ENCODE results near the gene KRTAP12-1.

The KRTAP12-1 gene, protein sequence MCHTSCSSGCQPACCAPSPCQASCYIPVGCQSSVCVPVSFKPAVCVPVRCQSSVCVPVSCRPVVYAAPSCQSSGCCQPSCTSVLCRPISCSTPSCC

GRCh38 chr21:44681861-44682579 is at the start of gene KRTAP12-1:
Gene KRTAP12-1 (minus strand): TSS chr21:44682163. CDS start chr21:44682123, 40 bp downstream.
- DNase-seq (ENCODE audit: low spot score), result no peak

DNA sequence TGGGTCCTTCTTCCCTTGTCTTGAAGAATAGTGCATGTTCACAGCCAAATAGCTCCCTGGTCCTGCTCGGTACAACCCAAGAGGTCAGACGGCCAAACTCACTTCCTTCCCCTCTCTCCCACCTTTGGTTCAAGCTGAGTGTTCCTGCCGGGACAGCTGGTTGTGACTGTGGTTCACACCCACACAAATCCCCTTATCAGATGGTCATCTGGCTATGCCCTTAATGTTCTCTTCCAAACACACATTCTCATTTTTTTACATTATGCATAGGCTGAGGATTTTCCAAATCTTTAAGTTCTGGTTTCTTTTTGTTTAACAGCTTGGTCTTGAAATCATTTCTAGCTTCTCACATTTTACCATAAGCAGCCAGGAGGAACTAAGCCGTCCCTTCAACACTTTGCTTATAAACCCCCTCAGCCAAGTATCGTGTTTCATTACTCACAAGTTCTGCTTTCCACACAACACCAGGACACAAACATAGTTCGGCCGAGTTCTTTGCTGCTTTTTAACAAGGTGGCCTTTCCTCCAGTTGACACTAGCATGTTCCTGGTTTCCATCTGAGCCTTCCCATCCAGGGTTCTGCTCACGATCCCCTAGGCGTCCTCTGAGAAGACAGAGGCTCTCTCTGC is 49.1 kb upstream of the KRTAP12-1 start:
- no peak for DNase-seq (ENCODE audit: low spot score)

GRCh38 chr21:44730028-44730395 is 48.0 kb upstream of the KRTAP12-1 start:
- DNase-seq (ENCODE audit: low spot score), result no peak

DNA sequence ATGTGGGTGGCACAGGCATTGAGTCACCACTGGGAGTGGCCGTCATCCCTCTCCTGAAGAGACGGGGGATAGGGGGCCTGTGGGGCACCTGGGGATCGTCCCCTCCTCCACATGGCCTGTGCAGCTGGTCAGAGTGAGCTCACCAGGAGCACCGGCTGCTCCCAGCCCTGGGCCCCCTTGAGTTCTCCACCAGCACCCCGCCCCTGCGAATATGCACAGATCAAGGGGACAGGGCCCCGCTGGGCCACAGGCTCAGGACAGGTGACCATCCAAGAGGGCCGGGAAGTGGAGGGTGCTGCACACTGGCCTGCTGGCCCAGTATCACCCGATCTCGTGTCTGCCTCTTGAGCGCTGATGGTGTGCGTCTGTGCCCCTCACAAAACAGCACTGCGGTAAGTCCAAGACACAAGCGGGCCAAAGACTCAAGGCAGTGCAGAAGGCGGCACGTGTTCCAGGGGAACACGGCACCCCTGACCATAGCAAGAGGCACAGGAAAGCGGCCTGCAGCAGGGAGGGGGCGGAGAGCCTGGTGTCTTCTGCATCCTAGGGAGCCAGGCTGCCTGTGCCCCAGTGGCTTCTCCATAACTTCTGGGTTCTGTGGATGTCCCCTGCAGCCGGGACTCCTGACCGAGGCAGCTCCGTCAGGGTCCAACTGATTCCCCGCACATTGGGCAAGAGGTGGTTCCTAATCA is 47.5 kb upstream of the KRTAP12-1 start:
- no peak for DNase-seq (ENCODE audit: low spot score)

GRCh38 chr21:44728716-44729115 is 46.8 kb upstream of the KRTAP12-1 start:
- no peak for DNase-seq (ENCODE audit: low spot score)

DNA sequence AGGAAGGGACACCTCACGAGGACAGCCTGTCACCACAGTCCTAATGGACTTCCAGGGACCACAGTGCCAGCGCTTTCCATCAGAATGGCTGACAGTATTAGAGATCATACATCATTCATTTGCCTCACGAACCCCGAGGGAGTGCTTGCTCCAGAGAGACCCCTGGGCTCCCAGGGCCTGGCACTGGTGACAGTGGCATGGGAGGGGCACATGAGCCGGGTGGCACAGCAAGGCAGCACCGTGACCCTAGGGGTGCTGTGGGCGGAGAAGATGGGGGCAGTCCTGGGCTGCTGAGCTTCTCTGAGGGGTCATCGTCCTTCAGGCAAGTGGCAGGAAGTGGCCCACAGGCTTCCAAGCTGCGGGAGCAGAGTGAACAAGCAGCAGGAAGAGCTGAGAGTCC is 45.8 kb upstream of the KRTAP12-1 start:
- no peak for DNase-seq (ENCODE audit: low spot score)

DNA sequence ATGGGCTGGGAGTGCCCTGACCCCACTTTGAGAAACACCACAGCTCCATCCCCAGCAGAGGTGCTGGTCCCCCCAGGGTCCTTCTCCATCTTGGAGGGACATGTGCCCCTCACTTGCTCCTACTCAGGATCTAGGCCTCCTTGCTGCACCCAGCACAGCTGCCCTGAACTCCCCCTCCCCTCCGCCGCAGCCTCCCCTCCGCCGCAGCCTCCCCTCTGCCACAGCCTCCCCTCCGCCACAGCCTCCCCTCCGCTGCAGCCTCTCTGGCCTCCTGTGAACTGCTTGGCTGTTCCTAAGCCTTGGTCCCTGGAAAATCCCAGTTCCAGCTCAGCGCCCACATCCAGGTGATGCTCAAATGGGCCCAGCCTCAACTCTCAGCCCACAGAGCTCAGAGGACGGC is 45.4 kb upstream of the KRTAP12-1 start:
- no peak for DNase-seq (ENCODE audit: low spot score)

- no peak for DNase-seq (ENCODE audit: low spot score)
Observed at GRCh38 chr21:44726826-44727225, 44.9 kb upstream of the KRTAP12-1 start.

- DNase-seq (ENCODE audit: low spot score), result no peak
Observed at GRCh38 chr21:44724926-44725325, 43.0 kb upstream of the KRTAP12-1 start.

DNA sequence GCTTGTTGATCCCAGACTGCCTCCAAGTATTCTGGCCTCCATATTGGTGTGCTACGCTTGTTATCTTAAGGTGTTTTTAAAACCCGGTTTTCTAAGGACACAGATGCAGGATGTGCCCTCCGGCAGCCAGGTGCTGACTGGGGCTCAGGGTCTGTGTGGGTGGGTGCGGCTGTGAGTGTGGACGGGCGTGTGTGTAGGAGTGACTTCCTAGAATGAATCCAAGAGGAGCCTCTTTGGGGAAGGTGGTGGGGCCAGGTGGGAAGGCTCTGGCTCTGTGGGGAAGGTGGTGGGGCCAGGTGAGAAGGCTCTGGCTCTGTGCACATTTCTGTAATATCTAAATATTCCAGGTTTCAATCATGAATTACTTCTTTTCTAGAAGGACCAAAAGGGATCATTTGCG is 42.2 kb upstream of the KRTAP12-1 start:
- no peak for DNase-seq (ENCODE audit: low spot score)

DNA sequence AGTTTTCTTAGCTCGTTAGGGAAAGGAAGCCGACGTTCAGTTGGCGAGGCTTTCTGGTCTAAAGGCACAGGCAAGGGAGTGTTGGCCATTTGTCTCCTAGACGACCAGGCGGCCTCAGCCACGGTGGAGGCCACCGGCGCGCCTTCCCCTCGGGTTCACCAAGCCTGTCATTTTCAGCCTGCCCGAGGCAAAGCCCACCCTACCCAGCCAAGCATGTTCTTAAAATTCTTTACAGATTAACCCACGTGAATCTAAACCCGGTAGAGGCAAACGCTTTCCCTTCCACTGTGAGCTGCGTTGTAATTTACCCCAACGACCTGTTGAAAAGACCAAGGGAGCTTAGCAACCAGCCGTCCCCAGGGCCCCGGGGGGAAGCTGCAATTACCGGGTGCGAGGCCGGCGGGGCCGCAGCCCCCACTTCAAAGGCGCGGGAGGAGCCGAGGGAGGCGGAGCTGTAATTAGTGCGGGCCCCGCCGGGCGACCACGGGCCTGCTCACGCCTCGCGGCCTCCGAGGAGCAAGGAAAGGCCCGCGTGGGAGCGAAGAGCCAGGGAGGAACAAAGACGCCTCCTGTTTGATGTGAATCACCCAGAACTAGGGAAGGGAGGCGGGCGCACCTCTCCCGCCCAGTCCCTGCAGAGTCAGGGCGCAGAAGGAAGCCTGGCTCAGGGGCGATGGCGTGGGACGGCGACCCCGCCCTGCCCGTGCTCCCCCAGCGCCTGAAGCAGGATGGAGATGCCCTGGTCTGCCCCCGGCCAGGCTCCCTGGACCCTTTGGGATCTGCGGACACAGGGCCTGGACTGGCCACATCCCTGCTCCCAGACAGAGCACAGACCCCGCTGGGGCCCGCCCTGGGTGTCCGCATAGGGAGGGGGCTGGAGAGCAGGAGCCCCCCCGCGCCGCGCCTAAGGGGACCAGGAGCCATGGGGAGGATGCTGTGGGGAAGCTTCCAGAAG is 41.5 kb upstream of the KRTAP12-1 start:
- no peak for DNase-seq (ENCODE audit: low spot score)

DNA sequence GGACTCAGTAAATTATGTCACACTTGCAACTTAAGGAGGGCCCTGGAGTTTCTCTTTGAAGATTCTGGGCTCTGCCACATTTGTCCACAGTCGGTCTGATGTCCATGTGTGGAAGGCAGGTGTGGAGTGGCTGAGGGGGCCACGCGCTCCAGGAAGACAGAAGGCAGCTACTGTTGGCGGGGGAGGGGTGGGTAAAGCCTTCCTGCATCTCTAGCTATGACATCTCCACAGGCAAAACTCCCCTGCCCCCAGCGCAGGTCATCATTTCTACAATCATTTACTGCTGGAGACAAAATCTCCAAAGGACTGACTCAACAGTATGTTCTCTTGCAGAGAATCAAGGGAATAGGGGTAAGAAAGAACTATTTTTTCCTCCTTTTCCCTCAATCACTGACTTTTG is 40.8 kb upstream of the KRTAP12-1 start:
- no peak for DNase-seq (ENCODE audit: low spot score)

GRCh38 chr21:44720170-44720569 is 38.2 kb upstream of the KRTAP12-1 start:
- DNase-seq (ENCODE audit: low spot score), result no peak

GRCh38 chr21:44718571-44718970 is 36.6 kb upstream of the KRTAP12-1 start:
- DNase-seq (ENCODE audit: low spot score), result no peak

DNA sequence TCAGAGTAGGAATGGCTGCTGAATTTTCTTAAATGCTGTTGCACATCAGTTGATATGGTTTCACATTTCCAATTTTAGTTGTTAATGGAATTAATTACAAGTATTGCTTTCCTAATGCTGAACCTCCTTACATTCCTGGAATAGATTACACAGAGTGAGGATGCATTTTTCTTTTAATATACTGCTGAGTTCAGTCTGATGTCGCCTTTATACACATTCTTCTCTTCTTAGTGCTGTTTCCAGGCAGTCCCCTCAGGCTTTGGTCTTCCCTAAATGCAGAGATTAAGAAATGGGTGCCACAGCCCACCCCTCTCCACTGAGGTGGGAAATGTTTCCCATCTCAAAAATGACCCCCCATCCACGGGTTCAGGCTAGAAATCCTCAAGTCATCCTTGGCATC is 36.1 kb upstream of the KRTAP12-1 start:
- no peak for DNase-seq (ENCODE audit: low spot score)

DNA sequence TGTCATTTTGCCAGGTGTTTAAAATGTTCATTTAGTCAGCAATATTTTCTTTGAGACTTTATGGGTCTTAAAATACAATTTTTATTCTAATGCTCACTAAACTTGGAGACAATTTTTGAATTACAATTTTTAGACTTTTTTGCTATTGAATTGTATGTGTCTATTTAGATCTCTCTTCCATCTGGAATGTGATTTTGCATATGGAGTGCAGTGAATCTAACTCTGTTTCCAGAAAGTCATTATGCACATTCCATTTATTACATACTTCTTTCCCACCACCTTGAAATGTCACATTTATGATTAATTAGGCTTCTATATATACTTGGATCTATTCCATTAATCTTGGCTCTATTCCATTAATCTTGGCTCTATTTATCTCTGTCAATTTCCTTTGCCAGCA is 35.0 kb upstream of the KRTAP12-1 start:
- no peak for DNase-seq (ENCODE audit: low spot score)

DNA sequence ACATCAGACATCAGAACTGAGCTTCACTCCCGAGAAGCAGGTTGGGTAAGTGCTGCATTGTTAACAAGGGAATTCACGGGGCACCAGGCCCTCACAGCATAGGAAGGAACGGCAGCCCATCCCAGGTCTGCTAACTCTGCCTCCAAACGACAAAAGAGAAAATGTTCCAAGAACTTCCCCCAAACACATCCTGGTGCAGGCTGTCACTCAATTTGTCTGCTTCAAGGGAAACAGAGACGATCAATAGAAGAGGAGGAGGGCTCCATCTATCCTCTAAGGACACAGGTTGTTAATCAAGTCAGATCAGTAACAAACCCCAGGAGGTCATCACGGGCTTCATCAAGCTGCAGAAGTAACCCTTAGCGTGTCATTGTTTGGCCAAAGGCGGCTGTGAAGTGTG is 32.9 kb upstream of the KRTAP12-1 start:
- DNase-seq (ENCODE audit: low spot score), result no peak

- DNase-seq (ENCODE audit: low spot score), result no peak
Observed at GRCh38 chr21:44713846-44714245, 31.9 kb upstream of the KRTAP12-1 start.

GRCh38 chr21:44713130-44713529 is 31.2 kb upstream of the KRTAP12-1 start:
- no peak for DNase-seq (ENCODE audit: low spot score)

GRCh38 chr21:44712203-44713028 is 30.5 kb upstream of the KRTAP12-1 start:
- no peak for DNase-seq (ENCODE audit: low spot score)

Measured in hematopoietic multipotent progenitor cell treated with erythropoietin and hydrocortisone succinate and interleukin-3 and kit ligand, for 15 days (in vitro differentiated cells).